Smooth muscle cell (in vitro differentiated cells): ENCODE data around the gene CTTNBP2NL. TPM values are rescaled to one million over a fixed set of nuclear protein-coding genes. Genes with fewer than 3 reads are reported as not detected.
"Not testable (repeated sequence)": the region's sequence is repeated elsewhere in the genome, so short reads cannot be mapped to it uniquely, and the experiment has no call there.

Source experiments
- DNase-seq: peaks from one replicate; lab custom pipeline; 2025; ENCODE audit not compliant: unreplicated experiment; lab: John Stamatoyannopoulos, UW
- H2AFZ ChIP-seq: fragments of 200-600 bp; sonication (generic); 2 replicates; pipeline ENCODE4 v1.6.0; 2016; ENCODE audit warnings: antibody characterized with exemption, low read depth, mild to moderate bottlenecking
- H3F3A ChIP-seq: fragments of 200-600 bp; sonication (generic); 2 replicates; pipeline ENCODE4 v1.6.0; 2017; ENCODE audit warnings: antibody characterized with exemption, low read depth
- H3K27ac ChIP-seq: fragments of 200-600 bp; sonication (generic); 2 replicates; pipeline ENCODE4 v1.5.1; 2016; ENCODE audit warnings: low read depth, mild to moderate bottlenecking
- H3K27me3 ChIP-seq: fragments of 200-600 bp; sonication (generic); 2 replicates; pipeline ENCODE4 v1.6.1; 2016; ENCODE audit warnings: low read depth, mild to moderate bottlenecking
- H3K36me3 ChIP-seq: fragments of 200-600 bp; sonication (generic); 2 replicates; pipeline ENCODE4 v1.5.1; 2016; ENCODE audit warnings: low read depth
- H3K4me1 ChIP-seq: fragments of 200-600 bp; sonication (generic); 2 replicates; pipeline ENCODE4 v1.5.1; 2016; ENCODE audit warnings: low read depth
- H3K4me2 ChIP-seq: fragments of 200-600 bp; sonication (generic); 2 replicates; pipeline ENCODE4 v1.6.0; 2016; ENCODE audit warnings: mild to moderate bottlenecking
- H3K4me3 ChIP-seq: fragments of 200-600 bp; sonication (generic); 2 replicates; pipeline ENCODE4 v1.5.1; 2016; ENCODE audit warnings: mild to moderate bottlenecking
- H3K79me2 ChIP-seq: fragments of 200-600 bp; sonication (generic); 2 replicates; pipeline ENCODE4 v1.6.0; 2016; ENCODE audit warnings: low read depth, mild to moderate bottlenecking
- H3K9ac ChIP-seq: fragments of 200-600 bp; sonication (generic); 2 replicates; pipeline ENCODE4 v1.6.0; 2016; ENCODE audit warnings: low read depth
- H3K9me3 ChIP-seq: fragments of 200-600 bp; sonication (generic); replicated peaks from 2 replicates; pipeline ENCODE4 v1.5.1; 2016; ENCODE audit warnings: low read depth
- H4K20me1 ChIP-seq: fragments of 200-600 bp; sonication (generic); 2 replicates; pipeline ENCODE4 v1.6.0; 2016; ENCODE audit warnings: low read depth
- WGBS: methylation state at CpG from one replicate; pipeline ENCODE4 v1.1.7; 2016; ENCODE audit warnings: low lambda C conversion rate; 5-methylcytosine and 5-hydroxymethylcytosine counted together
- polyA plus RNA-seq: library from polyadenylated mRNA; unstranded; fragments of >200 nt; fragmentation: Nextera tagmentation; extraction: Ambion mirVana; gene quantifications from 2 replicates; pipeline ENCODE4 v1.2.1, GENCODE V29; 2016
- total RNA-seq: library from RNA; depleted of rRNA; stranded (reverse); fragments of >200 nt; gene quantifications from 2 replicates; pipeline ENCODE4 v1.2.3, GENCODE V29; 2014
- TF ChIP-seq, protein P1 (sequence below): fragments of 200-600 bp; sonication (generic); IDR thresholded peaks from 2 replicates; pipeline ENCODE4 v1.5.1; 2017; ENCODE audit warnings: borderline replicate concordance, mild to moderate bottlenecking, antibody characterized with exemption; ENCODE audit not compliant: insufficient read depth, poor library complexity, severe bottlenecking

The CTTNBP2NL gene
- total and polyA plus RNA-seq, 2 experiments from 2014 or later: 10.4 to 19.7 TPM

DNA sequence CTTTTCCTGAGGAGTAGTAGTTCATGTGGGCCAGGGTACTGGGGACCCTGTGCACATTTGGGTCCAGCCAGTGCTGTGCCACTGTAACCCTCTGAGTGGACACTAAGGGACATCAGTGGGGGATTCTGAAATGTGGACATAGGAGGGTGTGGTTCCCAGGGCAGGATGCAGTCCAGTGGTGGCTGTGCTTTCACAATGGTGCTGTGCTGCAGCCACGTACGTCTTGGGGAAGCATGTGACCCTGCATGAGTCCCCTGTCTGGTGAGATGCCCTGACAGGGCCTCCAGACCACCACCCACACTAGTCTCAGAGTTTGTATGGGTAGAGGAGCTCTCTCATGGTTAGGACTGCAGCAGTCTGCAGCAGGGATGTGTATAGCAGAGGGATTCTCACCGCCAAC is 75.0 kb downstream of the CTTNBP2NL start:
- Histone ChIP-seq H3K4me2 (no peak overlapping the region), H3F3A (no peaks in the 10 kb centered on the region), H4K20me1 (no peaks in the 10 kb centered on the region), H3K79me2 (no peaks in the 10 kb centered on the region), H2AFZ (no peak overlapping the region), H3K36me3 (no peaks in the 10 kb centered on the region), H3K27ac (no peak overlapping the region), H3K4me3 (no peak overlapping the region), H3K4me1 (peaks cover 4% of the 10 kb centered on the region), H3K27me3 (no peaks in the 10 kb centered on the region), H3K9ac (no peak overlapping the region), H3K9me3 (no peaks in the 10 kb centered on the region)
- no peak for DNase-seq
- WGBS: 96% methylated on average over 3 of the region's 3 CpGs
- TF ChIP-seq, protein P1, sequence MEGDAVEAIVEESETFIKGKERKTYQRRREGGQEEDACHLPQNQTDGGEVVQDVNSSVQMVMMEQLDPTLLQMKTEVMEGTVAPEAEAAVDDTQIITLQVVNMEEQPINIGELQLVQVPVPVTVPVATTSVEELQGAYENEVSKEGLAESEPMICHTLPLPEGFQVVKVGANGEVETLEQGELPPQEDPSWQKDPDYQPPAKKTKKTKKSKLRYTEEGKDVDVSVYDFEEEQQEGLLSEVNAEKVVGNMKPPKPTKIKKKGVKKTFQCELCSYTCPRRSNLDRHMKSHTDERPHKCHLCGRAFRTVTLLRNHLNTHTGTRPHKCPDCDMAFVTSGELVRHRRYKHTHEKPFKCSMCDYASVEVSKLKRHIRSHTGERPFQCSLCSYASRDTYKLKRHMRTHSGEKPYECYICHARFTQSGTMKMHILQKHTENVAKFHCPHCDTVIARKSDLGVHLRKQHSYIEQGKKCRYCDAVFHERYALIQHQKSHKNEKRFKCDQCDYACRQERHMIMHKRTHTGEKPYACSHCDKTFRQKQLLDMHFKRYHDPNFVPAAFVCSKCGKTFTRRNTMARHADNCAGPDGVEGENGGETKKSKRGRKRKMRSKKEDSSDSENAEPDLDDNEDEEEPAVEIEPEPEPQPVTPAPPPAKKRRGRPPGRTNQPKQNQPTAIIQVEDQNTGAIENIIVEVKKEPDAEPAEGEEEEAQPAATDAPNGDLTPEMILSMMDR: no peak

DNA sequence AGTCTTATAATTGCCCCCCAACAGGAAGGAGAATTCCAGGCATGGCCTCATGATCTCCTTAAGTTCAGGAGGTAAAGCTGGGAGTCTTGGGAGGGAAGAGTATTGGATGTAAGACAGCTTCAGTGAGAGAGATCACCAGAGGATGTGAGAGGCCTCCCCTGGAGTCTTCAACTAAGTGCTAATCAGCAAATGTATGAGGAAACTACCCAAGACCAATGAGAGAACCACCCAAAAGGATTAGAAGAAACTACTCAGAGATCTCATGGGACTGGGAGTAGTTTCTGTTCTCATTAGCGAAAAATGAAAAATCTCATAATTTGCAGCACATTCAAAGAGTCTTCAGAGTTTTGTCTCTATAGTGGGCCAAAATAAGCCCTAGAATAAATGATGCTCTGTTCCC is 76.1 kb downstream of the CTTNBP2NL start:
- H3K4me1 ChIP-seq: no peaks in the 10 kb centered on the region
- WGBS: 93% methylated on average over 1 of the region's 1 CpG
- TF ChIP-seq, protein P1: no peak

DNA sequence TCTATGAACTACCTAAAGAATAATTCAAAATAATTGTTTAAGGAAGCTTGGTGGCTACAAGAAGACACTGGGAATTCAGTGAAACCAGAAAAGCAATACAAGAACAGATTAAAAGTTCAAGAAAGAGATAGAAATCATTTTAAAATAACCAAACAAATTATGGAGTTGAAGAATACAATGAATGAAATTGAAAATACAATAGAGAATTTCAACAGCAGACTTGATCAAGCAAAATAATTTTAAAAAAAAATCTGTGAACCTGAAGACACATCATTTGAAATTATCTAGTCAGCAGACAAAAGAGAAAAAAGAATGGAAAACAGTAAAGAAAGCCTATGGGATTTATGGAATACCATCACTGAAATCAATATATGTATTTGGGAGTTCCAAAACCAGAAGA is 81.5 kb downstream of the CTTNBP2NL start:
- no peak overlapping the region for H3K4me3 ChIP-seq
- no peak overlapping the region for H3K27ac ChIP-seq
- no peaks in the 10 kb centered on the region for H3K36me3 ChIP-seq
- H4K20me1 ChIP-seq: no peaks in the 10 kb centered on the region
- no peak for DNase-seq
- no peaks in the 10 kb centered on the region for H3K4me1 ChIP-seq
- TF ChIP-seq, protein P1: no peak
- H3F3A ChIP-seq: no peaks in the 10 kb centered on the region
- H3K9me3 ChIP-seq: no peaks in the 10 kb centered on the region
- H2AFZ ChIP-seq: no peak overlapping the region
- H3K9ac ChIP-seq: no peak overlapping the region
- H3K4me2 ChIP-seq: no peak overlapping the region
- H3K27me3 ChIP-seq: no peaks in the 10 kb centered on the region
- no peaks in the 10 kb centered on the region for H3K79me2 ChIP-seq

More for the DNA sequence above, 76.1 kb downstream of the CTTNBP2NL start:
- Histone ChIP-seq H3K79me2 (no peaks in the 10 kb centered on the region), H2AFZ (no peak overlapping the region), H3K9me3 (no peaks in the 10 kb centered on the region), H3K4me2 (no peak overlapping the region), H3F3A (no peaks in the 10 kb centered on the region), H4K20me1 (no peaks in the 10 kb centered on the region), H3K27ac (no peak overlapping the region), H3K4me3 (no peak overlapping the region), H3K9ac (no peak overlapping the region), H3K36me3 (no peaks in the 10 kb centered on the region), H3K27me3 (no peaks in the 10 kb centered on the region)
- no peak for DNase-seq

DNA sequence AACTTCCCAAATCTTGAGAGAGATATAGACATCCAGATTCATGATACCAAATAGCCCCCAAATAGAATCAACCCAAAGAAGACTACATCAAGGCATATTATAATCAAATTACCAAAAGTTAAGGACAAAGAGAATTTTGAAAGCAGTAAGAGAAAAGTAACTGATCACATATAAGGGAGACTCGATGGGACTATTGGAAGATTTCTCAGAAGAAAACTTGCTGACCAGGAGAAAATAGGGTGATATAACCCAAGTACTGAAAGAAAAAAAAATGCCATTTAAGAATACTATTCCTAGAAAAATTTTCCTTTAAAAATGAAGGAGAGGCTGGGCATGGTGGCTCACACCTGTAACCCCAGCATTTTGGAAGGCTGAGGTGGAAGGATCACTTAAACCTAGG is 82.3 kb downstream of the CTTNBP2NL start:
- Histone ChIP-seq H3K9ac (no peak overlapping the region), H3K4me2 (no peak overlapping the region), H3K36me3 (no peaks in the 10 kb centered on the region), H2AFZ (no peak overlapping the region), H3F3A (no peaks in the 10 kb centered on the region), H4K20me1 (no peaks in the 10 kb centered on the region), H3K9me3 (no peaks in the 10 kb centered on the region), H3K4me3 (no peak overlapping the region), H3K79me2 (no peaks in the 10 kb centered on the region), H3K4me1 (no peaks in the 10 kb centered on the region), H3K27me3 (no peaks in the 10 kb centered on the region), H3K27ac (no peak overlapping the region)
- TF ChIP-seq, protein P1: no peak
- 100% methylated on average over 1 of the region's 1 CpG for WGBS
- DNase-seq: no peak

DNA sequence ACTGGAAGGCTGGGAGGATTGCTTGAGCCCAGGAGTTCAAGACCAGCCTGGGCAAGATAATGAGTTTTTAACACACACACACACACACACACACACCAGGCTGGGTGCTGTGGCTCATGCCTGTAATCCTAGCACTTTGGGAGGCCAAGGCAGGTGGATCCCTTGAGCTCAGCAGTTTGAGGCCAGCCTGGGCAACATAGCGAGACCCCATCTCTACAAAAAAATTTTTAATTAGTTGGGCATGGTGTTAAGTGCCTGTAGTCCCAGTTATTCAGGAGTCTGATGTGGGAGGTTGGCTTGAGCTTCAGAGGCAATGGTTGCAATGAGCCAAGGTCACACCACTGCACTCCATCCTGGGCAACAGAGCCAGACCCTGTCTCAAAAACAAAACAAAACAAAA is 90.0 kb downstream of the CTTNBP2NL start:
- WGBS: 100% methylated on average over 1 of the region's 1 CpG
- H4K20me1 ChIP-seq, DNase-seq, H3K4me2 ChIP-seq, H3K79me2 ChIP-seq, H2AFZ ChIP-seq, H3K9me3 ChIP-seq, H3K36me3 ChIP-seq, H3F3A ChIP-seq, H3K4me3 ChIP-seq, H3K27me3 ChIP-seq, H3K4me1 ChIP-seq, H3K9ac ChIP-seq, H3K27ac ChIP-seq: not testable (repeated sequence)

DNA sequence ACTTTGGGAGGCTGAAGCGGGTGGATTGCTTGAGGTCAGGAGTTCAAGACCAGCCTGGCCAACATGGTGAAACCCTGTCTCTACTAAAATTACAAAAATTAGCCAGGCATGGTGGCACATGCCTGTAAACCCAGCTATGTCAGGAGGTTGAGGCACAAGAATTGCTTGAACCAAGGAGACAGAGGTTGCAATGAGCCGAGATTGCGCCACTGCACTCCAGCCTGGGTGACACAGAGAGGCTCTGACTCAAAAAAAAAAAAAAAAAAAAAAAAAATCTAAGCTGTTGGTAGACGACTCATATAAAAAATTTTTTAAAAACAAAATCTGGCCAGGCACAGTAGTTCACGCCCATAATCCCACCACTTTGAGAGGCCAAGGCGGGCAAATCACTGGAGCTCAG is 91.7 kb downstream of the CTTNBP2NL start:
- not testable (repeated sequence) for H3K4me3 ChIP-seq, H3K79me2 ChIP-seq, H3K27ac ChIP-seq, H3K36me3 ChIP-seq, H3K4me1 ChIP-seq, H3K9me3 ChIP-seq, H4K20me1 ChIP-seq, DNase-seq, H2AFZ ChIP-seq, H3K9ac ChIP-seq, H3K27me3 ChIP-seq, H3K4me2 ChIP-seq, H3F3A ChIP-seq
- WGBS: 91% methylated on average over 6 of the region's 6 CpGs
